ENCODE data around the gene CEP112. TPM values are rescaled to one million over a fixed set of nuclear protein-coding genes. Genes with fewer than 3 reads are reported as not detected.

The CEP112 gene
- total and polyA plus RNA-seq, 2 donors (not counting 3 experiments of a cell fraction or from before 2014, with no cell fraction given) = 1.5 to 25.3 TPM

- Histone ChIP-seq H3K9me3 (replicated peaks; ENCODE audit: control insufficient read depth, insufficient read depth, low read length) (no peaks in the 10 kb centered on the region), H3K4me1 (ENCODE audit: control insufficient read depth, extremely low read depth, insufficient read depth, low read length) (no peaks in the 10 kb centered on the region), H3K4me3 (replicated peaks in 1 of 3; ENCODE audit: insufficient read depth in 1 of 3, low read depth in 1 of 3, low read length in 3 of 3) (no peak overlapping the region), H3K27me3 (ENCODE audit: control insufficient read depth in 2 of 2, insufficient read depth in 2 of 2, low read length in 2 of 2) (no peaks in the 10 kb centered on the region), H3K27ac (ENCODE audit: insufficient read depth, low read depth, low read length) (no peak overlapping the region), H3K36me3 (ENCODE audit: control insufficient read depth in 2 of 2, extremely low read depth in 1 of 2, insufficient read depth in 2 of 2, low read length in 2 of 2) (peaks cover 0 to 2% of the 10 kb centered on the region in 2 experiments), H2AFZ (ENCODE audit: low read depth, low read length) (no peak overlapping the region), H4K20me1 (replicated peaks; ENCODE audit: control insufficient read depth, extremely low read depth, insufficient read depth, low read length) (no peaks in the 10 kb centered on the region), H3K4me2 (ENCODE audit: insufficient read depth, low read length) (no peak overlapping the region), H3K9ac (replicated peaks; ENCODE audit: extremely low read depth, insufficient read depth, low read length) (no peak overlapping the region), H3K79me2 (ENCODE audit: control insufficient read depth, insufficient read depth, low read length) (no peaks in the 10 kb centered on the region), H3K9me1 (replicated peaks; ENCODE audit: control insufficient read depth, extremely low read depth, insufficient read depth, low read length) (no peaks in the 10 kb centered on the region)
- ChIA-PET CTCF (no interaction called here), POLR2A (no interaction called here)
- no peak for TF ChIP-seq EZH2 (IDR thresholded peaks at IDR 0.05; ENCODE audit: borderline replicate concordance, low read depth, low read length, severe bottlenecking)
- TF ChIP-seq POLR2AphosphoS5 (IDR thresholded peaks at IDR 0.05; ENCODE audit: insufficient read depth, low read depth, low read length) = no peak
- no peak for TF ChIP-seq FOS (IDR thresholded peaks at IDR 0.05; ENCODE audit: borderline replicate concordance, insufficient read depth, low read length)
- no peak for TF ChIP-seq MYC (IDR thresholded peaks at IDR 0.05; ENCODE audit: low read depth, low read length)
- no peak for TF ChIP-seq JUN (IDR thresholded peaks at IDR 0.05; ENCODE audit: borderline replicate concordance, insufficient read depth, insufficient read length, low read depth)
- no peak for TF ChIP-seq GATA2 (IDR thresholded peaks at IDR 0.05; ENCODE audit: insufficient read depth, insufficient read length, low read depth, low read length)
- no peak for TF ChIP-seq MAX (IDR thresholded peaks at IDR 0.05; ENCODE audit: insufficient read depth, insufficient read length)
- no peak for TF ChIP-seq CTCF (IDR thresholded peaks at IDR 0.05; ENCODE audit: extremely low read depth in 1 of 2, insufficient read depth in 1 of 2, low read depth in 1 of 2, low read length in 2 of 2)
- intact Hi-C loops (cut with micrococcal nuclease) (no loop called here), dilution Hi-C loops (cut with MboI; ENCODE audit: extremely low pct_ligation_motif_present, low sequenced_read_pairs) (no loop called here)
- BruUV-seq (replicated peaks) = no TSS peak
- DNase-seq (ENCODE audit: low read depth, low spot score) (no peak), FAIRE-seq (no peak)
Measured at GRCh38 chr17:66171692-66172091, 20.2 kb downstream of the CEP112 start.

Data from endothelial cell of umbilical vein (primary cell).